ENCODE results near the gene SUPV3L1. TPM values are rescaled to one million over a fixed set of nuclear protein-coding genes. Genes with fewer than 3 reads are reported as not detected.

Gene SUPV3L1
- total RNA-seq, 3 donors from 2014 or later (not counting 1 experiment from before 2014, with no cell fraction given): 56.6 to 104 (median 67.1) TPM

- Mint-ChIP-seq H3K27ac (no peak overlapping the region), H3K9me3 (no peaks in the 10 kb centered on the region), H3K4me1 (peaks cover 27 to 53% of the 10 kb centered on the region in 2 donors), H3K36me3 (peaks cover 8% of the 10 kb centered on the region), H3K4me3 (no peak overlapping the region), H3K27me3 (ENCODE audit: low read depth in 2 of 2) (no peaks in the 10 kb centered on the region)
- TF ChIP-seq CTCF (IDR thresholded peaks at IDR 0.05): no peak
- ATAC-seq (no peak), DNase-seq (no peak)
- peaks cover 2% of the 10 kb centered on the region for H3K36me3 ChIP-seq (ENCODE audit: control insufficient read depth, insufficient read depth, low read length)
- intact Hi-C loops (cut with micrococcal nuclease): no loop called here
- peaks cover 12% of the 10 kb centered on the region for H3K4me1 ChIP-seq (ENCODE audit: control insufficient read depth, insufficient read depth, low read length)
- no peaks in the 10 kb centered on the region for H3K9me3 ChIP-seq (ENCODE audit: control insufficient read depth, insufficient read depth, low read length)
- H3K27me3 ChIP-seq (ENCODE audit: control insufficient read depth, insufficient read depth, low read length): no peaks in the 10 kb centered on the region
- WGBS (ENCODE audit: insufficient coverage): 76% methylated on average over 4 of the region's 5 CpGs
- H3K4me3 ChIP-seq (ENCODE audit: low read length): no peak overlapping the region
- H3K27ac ChIP-seq (ENCODE audit: low read length): no peak overlapping the region
These were observed 33.7 kb downstream of the SUPV3L1 start for GRCh38 chr10:69213591-69214311.

GRCh38 chr10:69214666-69215131, 34.7 kb downstream of the SUPV3L1 start:
- TF ChIP-seq CTCF (IDR thresholded peaks at IDR 0.05): no peak
- Histone ChIP-seq H3K9me3 (ENCODE audit: control insufficient read depth, insufficient read depth, low read length) (no peaks in the 10 kb centered on the region), H3K4me1 (ENCODE audit: control insufficient read depth, insufficient read depth, low read length) (peaks cover 12% of the 10 kb centered on the region), H3K36me3 (ENCODE audit: control insufficient read depth, insufficient read depth, low read length) (no peaks in the 10 kb centered on the region), H3K27me3 (ENCODE audit: control insufficient read depth, insufficient read depth, low read length) (no peaks in the 10 kb centered on the region), H3K27ac (ENCODE audit: low read length) (no peak overlapping the region), H3K4me3 (ENCODE audit: low read length) (no peak overlapping the region)
- ATAC-seq: no peak
- 95% methylated on average over 4 of the region's 6 CpGs for WGBS (ENCODE audit: insufficient coverage)
- Mint-ChIP-seq H3K9me3 (no peaks in the 10 kb centered on the region), H3K4me3 (no peak overlapping the region), H3K4me1 (peaks cover 27 to 45% of the 10 kb centered on the region in 2 donors), H3K27ac (peak overlapping the region in 1 of 2 donors; percentile 84), H3K27me3 (ENCODE audit: low read depth in 2 of 2) (no peaks in the 10 kb centered on the region), H3K36me3 (no peaks in the 10 kb centered on the region)
- intact Hi-C loops (cut with micrococcal nuclease): no loop called here
- no peak for DNase-seq

GRCh38 chr10:69215405-69216171, 35.6 kb downstream of the SUPV3L1 start:
- Mint-ChIP-seq H3K36me3 (no peaks in the 10 kb centered on the region), H3K4me3 (peak overlapping the region; percentile 35), H3K4me1 (peaks cover 27 to 42% of the 10 kb centered on the region in 2 donors), H3K27me3 (ENCODE audit: low read depth in 2 of 2) (no peaks in the 10 kb centered on the region), H3K9me3 (no peaks in the 10 kb centered on the region), H3K27ac (peak overlapping the region in 1 of 2 donors; percentile 84)
- Histone ChIP-seq H3K27ac (ENCODE audit: low read length) (no peak overlapping the region), H3K4me3 (ENCODE audit: low read length) (no peak overlapping the region), H3K4me1 (ENCODE audit: control insufficient read depth, insufficient read depth, low read length) (peaks cover 12% of the 10 kb centered on the region), H3K36me3 (ENCODE audit: control insufficient read depth, insufficient read depth, low read length) (no peaks in the 10 kb centered on the region), H3K9me3 (ENCODE audit: control insufficient read depth, insufficient read depth, low read length) (no peaks in the 10 kb centered on the region), H3K27me3 (ENCODE audit: control insufficient read depth, insufficient read depth, low read length) (no peaks in the 10 kb centered on the region)
- ATAC-seq: peak in 2 of 3 donors; percentile 35 to 88
- DNase-seq: peak in 1 of 2 donors; percentile 50
- intact Hi-C loops (cut with micrococcal nuclease): no loop called here
- no peak for TF ChIP-seq CTCF (IDR thresholded peaks at IDR 0.05)
- 13% methylated on average over 8 of the region's 10 CpGs for WGBS (ENCODE audit: insufficient coverage)

Measured in natural killer cell (primary cell).